ENCODE measurements around the gene AQP11. TPM values are rescaled to one million over a fixed set of nuclear protein-coding genes. Genes with fewer than 3 reads are reported as not detected.

AQP11 gene
- total RNA-seq, 2 donors from 2014 or later: 1.7 to 2.6 TPM

DNA sequence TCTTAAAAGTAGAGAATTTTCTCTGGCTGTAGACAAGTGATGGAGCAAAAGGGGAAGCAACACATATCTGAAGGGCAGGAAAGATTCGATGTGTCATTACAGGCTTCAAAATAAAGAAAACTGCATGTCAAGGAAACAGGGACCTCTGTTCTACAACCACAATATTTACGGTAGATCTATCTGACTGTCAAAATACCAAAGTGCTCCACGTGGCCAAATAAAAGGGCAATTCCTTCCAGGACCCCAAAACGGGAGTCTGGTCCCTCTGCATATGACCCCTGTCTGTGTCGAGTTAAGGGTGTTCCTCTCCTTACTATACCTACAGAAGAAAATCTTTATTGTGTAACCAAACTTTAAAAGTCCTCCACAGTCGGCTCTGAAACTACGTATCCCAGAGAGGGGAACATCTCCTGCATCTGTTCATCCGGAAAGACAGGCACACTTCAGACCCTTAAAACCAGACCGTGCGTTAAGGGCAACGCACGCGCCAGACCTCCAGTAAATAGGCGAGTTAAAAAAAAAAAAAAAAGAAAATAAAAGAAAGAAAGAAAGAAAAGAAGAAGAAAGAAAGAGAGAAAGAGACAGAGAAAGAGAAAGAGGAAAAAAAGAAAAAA is 47.1 kb downstream of the AQP11 start:
- Histone ChIP-seq H3K9ac (ENCODE audit: extremely low read depth, low read length, poor library complexity, severe bottlenecking) (peak overlapping the region; percentile 67), H3K9me3 (ENCODE audit: control insufficient read depth, low read length) (peaks cover 10% of the 10 kb centered on the region), H3K27me3 (ENCODE audit: control insufficient read depth, insufficient read depth, low read length, poor library complexity, severe bottlenecking) (no peaks in the 10 kb centered on the region), H3K4me3 (ENCODE audit: low read length) (peak overlapping the region; percentile 96), H3K36me3 (ENCODE audit: control insufficient read depth, insufficient read depth, low read length) (peaks cover 25% of the 10 kb centered on the region), H3K4me1 (ENCODE audit: control insufficient read depth, insufficient read depth, low read length) (no peaks in the 10 kb centered on the region), H3K27ac (ENCODE audit: low read depth, low read length) (no peak overlapping the region)
- Mint-ChIP-seq H3K9me3 (peaks cover 15% of the 10 kb centered on the region), H3K27me3 (ENCODE audit: insufficient read depth) (peaks cover 3% of the 10 kb centered on the region), H3K27ac (peak overlapping the region; percentile 96), H3K4me3 (peak overlapping the region; percentile 88), H3K4me1 (peaks cover 9% of the 10 kb centered on the region), H3K36me3 (ENCODE audit: low read depth) (peaks cover 30% of the 10 kb centered on the region)
- no peak for DNase-seq
- 9 to 14% methylated on average over 5 to 14 of the region's 14 CpGs for WGBS, 2 experiments (ENCODE audit: insufficient coverage in 1 of 2, insufficient read length in 1 of 2)
- TF ChIP-seq, protein P1, sequence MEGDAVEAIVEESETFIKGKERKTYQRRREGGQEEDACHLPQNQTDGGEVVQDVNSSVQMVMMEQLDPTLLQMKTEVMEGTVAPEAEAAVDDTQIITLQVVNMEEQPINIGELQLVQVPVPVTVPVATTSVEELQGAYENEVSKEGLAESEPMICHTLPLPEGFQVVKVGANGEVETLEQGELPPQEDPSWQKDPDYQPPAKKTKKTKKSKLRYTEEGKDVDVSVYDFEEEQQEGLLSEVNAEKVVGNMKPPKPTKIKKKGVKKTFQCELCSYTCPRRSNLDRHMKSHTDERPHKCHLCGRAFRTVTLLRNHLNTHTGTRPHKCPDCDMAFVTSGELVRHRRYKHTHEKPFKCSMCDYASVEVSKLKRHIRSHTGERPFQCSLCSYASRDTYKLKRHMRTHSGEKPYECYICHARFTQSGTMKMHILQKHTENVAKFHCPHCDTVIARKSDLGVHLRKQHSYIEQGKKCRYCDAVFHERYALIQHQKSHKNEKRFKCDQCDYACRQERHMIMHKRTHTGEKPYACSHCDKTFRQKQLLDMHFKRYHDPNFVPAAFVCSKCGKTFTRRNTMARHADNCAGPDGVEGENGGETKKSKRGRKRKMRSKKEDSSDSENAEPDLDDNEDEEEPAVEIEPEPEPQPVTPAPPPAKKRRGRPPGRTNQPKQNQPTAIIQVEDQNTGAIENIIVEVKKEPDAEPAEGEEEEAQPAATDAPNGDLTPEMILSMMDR (conservative IDR thresholded peaks at IDR 0.05): no peak

DNA sequence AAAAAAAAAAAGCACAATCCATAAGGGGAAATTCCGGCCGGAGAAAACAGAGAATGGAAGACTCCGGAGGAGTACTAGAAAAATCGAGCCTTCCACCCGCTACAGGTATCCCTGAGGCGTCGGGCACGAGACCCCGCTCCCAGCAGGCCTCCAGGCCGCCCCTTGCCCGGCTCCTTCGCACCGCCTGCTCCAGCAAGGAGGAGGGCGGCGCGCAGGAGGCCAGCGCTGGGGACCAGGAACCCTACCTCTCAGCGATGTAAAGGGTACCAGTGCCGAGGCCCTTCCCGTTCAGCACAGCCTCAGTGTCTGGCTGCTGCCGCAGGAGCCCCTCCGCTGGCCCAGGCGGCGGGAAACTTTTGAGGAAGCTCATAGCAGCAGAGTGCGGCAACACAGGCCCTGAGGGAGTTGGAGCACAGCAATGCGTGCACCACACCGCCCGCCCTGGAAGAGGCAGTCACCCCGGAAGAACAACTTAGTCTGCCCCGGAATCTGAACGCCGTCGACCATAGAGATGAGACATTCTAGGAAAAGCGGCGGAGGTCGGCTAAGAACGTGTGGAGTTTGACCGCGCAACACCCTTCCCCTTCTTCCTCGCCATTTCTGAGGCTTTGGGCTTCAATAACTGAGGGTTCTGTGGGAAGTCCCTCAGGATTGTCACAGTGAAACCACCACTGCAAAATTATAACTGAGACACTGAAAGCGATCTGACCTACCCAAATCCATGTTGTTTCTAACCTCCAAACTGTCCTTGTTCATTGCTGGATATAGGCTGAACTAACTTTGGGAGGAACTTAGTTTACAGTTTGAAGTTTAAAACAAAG is 47.8 kb downstream of the AQP11 start, which contains the start of gene CLNS1A:
Gene CLNS1A (minus strand): TSS at position 450 of the 821 bp plus-strand sequence. CDS start 80 bp downstream, at position 370.
- Histone ChIP-seq H3K36me3 (ENCODE audit: control insufficient read depth, insufficient read depth, low read length) (peaks cover 18% of the 10 kb centered on the region), H3K9me3 (ENCODE audit: control insufficient read depth, low read length) (peaks cover 10% of the 10 kb centered on the region), H3K4me3 (ENCODE audit: low read length) (peak within 1 kb of the TSS; percentile 96), H3K9ac (ENCODE audit: extremely low read depth, low read length, poor library complexity, severe bottlenecking) (peak within 1 kb of the TSS; percentile 67), H3K27ac (ENCODE audit: low read depth, low read length) (peak within 1 kb of the TSS; percentile 86), H3K27me3 (ENCODE audit: control insufficient read depth, insufficient read depth, low read length, poor library complexity, severe bottlenecking) (no peaks in the 10 kb centered on the region), H3K4me1 (ENCODE audit: control insufficient read depth, insufficient read depth, low read length) (no peaks in the 10 kb centered on the region)
- H3K9me3 Mint-ChIP-seq: peaks cover 15% of the 10 kb centered on the region
- H3K27me3 Mint-ChIP-seq (ENCODE audit: insufficient read depth): peaks cover 3% of the 10 kb centered on the region
- peaks cover 25% of the 10 kb centered on the region for H3K36me3 Mint-ChIP-seq (ENCODE audit: low read depth)
- DNase-seq: peak; percentile 92
- peak within 1 kb of the TSS; percentile 88 for H3K4me3 Mint-ChIP-seq
- H3K27ac Mint-ChIP-seq: peak within 1 kb of the TSS; percentile 96
- peaks cover 9% of the 10 kb centered on the region for H3K4me1 Mint-ChIP-seq
- WGBS, 2 experiments (ENCODE audit: insufficient coverage in 1 of 2, insufficient read length in 1 of 2): 0% methylated on average over 15 to 41 of the region's 41 CpGs
- TF ChIP-seq, protein P1 (conservative IDR thresholded peaks at IDR 0.05): no peak

DNA sequence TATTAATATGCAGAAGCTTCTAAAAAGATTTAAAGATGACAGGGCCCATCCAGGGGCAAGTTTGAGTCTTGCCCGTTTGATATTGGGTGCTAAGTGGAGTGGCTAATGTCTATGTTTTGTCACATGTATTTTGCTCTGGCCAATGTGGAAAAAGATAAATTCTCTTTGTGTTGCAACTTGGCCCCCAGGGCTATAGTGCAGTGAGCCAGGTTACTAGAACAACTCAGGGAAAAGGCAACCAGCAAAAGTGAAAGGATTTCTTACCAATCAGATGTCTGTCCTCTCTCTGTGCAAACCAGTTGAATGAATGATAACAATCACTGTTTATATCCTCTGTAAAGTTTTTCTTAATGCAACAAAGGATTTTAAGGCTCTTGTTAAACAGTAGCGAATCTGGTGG is 52.5 kb downstream of the AQP11 start:
- Mint-ChIP-seq H3K9me3 (peaks cover 15% of the 10 kb centered on the region), H3K4me3 (no peak overlapping the region), H3K36me3 (ENCODE audit: low read depth) (no peaks in the 10 kb centered on the region), H3K27me3 (ENCODE audit: insufficient read depth) (peaks cover 3% of the 10 kb centered on the region), H3K27ac (no peak overlapping the region), H3K4me1 (no peaks in the 10 kb centered on the region)
- 80 to 95% methylated on average over 1 to 2 of the region's 2 CpGs for WGBS, 2 experiments (ENCODE audit: insufficient coverage in 1 of 2, insufficient read length in 1 of 2)
- DNase-seq: no peak
- Histone ChIP-seq H3K27me3 (ENCODE audit: control insufficient read depth, insufficient read depth, low read length, poor library complexity, severe bottlenecking) (no peaks in the 10 kb centered on the region), H3K36me3 (ENCODE audit: control insufficient read depth, insufficient read depth, low read length) (no peaks in the 10 kb centered on the region), H3K9ac (ENCODE audit: extremely low read depth, low read length, poor library complexity, severe bottlenecking) (no peak overlapping the region), H3K27ac (ENCODE audit: low read depth, low read length) (no peak overlapping the region), H3K4me3 (ENCODE audit: low read length) (no peak overlapping the region), H3K4me1 (ENCODE audit: control insufficient read depth, insufficient read depth, low read length) (no peaks in the 10 kb centered on the region), H3K9me3 (ENCODE audit: control insufficient read depth, low read length) (peaks cover 10% of the 10 kb centered on the region)
- TF ChIP-seq, protein P1 (conservative IDR thresholded peaks at IDR 0.05): no peak
